A673 (cell line): ENCODE results near the gene LRRC42. TPM values are rescaled to one million over a fixed set of nuclear protein-coding genes. Genes with fewer than 3 reads are reported as not detected.

Experiments used
- BruUV-seq: library from RNA; stranded (reverse); fragments of 400-500 nt; replicated peaks from 2 replicates; lab custom pipeline; 2021; lab: Mats Ljungman, UMichigan
- CTCF ChIA-PET: fragments of 300-600 bp; sonication (Branson Sonifier 250); formaldehyde crosslinking; loops from one replicate; lab custom pipeline; 2022; ENCODE audit warnings: antibody characterized with exemption; lab: Charles Lee
- POLR2A ChIA-PET: fragments of 300-600 bp; sonication (Branson Sonifier 250); formaldehyde crosslinking; loops from one replicate; lab custom pipeline; 2022; ENCODE audit warnings: antibody characterized with exemption; ENCODE audit not compliant: low non-redundant PET; lab: Charles Lee
- DNase-seq: peaks from one replicate; pipeline ENCODE4 v3.0.0-alpha.2; 2015; ENCODE audit warnings: low spot score
- H3K27ac ChIP-seq: fragments of 200-600 bp; sonication (generic); 2 replicates; pipeline ENCODE4 v1.5.1; 2016; ENCODE audit warnings: mixed run types, low read depth, mild to moderate bottlenecking, mixed read lengths, antibody characterized with exemption, low read length; ENCODE audit not compliant: poor library complexity, severe bottlenecking
- H3K27me3 ChIP-seq: fragments of 200-600 bp; sonication (generic); replicated peaks from 2 replicates; pipeline ENCODE4 v1.6.1; 2017; ENCODE audit warnings: mixed run types, low read depth, mild to moderate bottlenecking, mixed read lengths, antibody characterized with exemption, low read length; ENCODE audit not compliant: insufficient read depth, poor library complexity
- H3K36me3 ChIP-seq: fragments of 200-600 bp; sonication (generic); 2 replicates; pipeline ENCODE4 v1.6.1; 2016; ENCODE audit warnings: mixed run types, mild to moderate bottlenecking, mixed read lengths, antibody characterized with exemption, low read length; ENCODE audit not compliant: insufficient read depth, poor library complexity, severe bottlenecking
- H3K4me1 ChIP-seq: fragments of 200-600 bp; sonication (generic); 2 replicates; pipeline ENCODE4 v1.6.1; 2017; ENCODE audit warnings: mixed run types, mild to moderate bottlenecking, mixed read lengths, antibody characterized with exemption, low read length; ENCODE audit not compliant: insufficient read depth, poor library complexity, severe bottlenecking
- H3K4me3 ChIP-seq: fragments of 200-600 bp; sonication (generic); 2 replicates; pipeline ENCODE4 v1.5.1; 2016; ENCODE audit warnings: low read depth, mixed run types, mild to moderate bottlenecking, mixed read lengths, low read length; ENCODE audit not compliant: poor library complexity, severe bottlenecking
- H3K9me3 ChIP-seq: fragments of 200-600 bp; sonication (generic); 2 replicates; pipeline ENCODE4 v1.6.1; 2016; ENCODE audit warnings: mixed run types, low read depth, mild to moderate bottlenecking, mixed read lengths, antibody characterized with exemption, low read length; ENCODE audit not compliant: poor library complexity, severe bottlenecking
- CTCF ChIP-seq: fragments of 300-800, 200-600 bp; sonication (generic); conservative IDR thresholded peaks from 2 replicates; pipeline ENCODE4 v1.5.1; 2017; ENCODE audit warnings: low read depth, mild to moderate bottlenecking, antibody characterized with exemption, low read length, moderate library complexity, mixed read lengths
- EZH2 ChIP-seq: fragments of 200-600 bp; sonication (generic); IDR thresholded peaks from 2 replicates; pipeline ENCODE4 v1.6.1; 2017; ENCODE audit warnings: borderline replicate concordance, low read depth, mild to moderate bottlenecking, mixed read lengths, antibody characterized with exemption, low read length; ENCODE audit not compliant: poor library complexity, severe bottlenecking
- intact Hi-C: fragments of 100-400 bp; cut with micrococcal nuclease; formaldehyde crosslinking; loops from one replicate; pipeline ENCODE4 v1.10.0; 2022; ENCODE audit not compliant: unreplicated experiment
- total RNA-seq: library from RNA; stranded (reverse); gene quantifications from 2 replicates; pipeline ENCODE4 v1.2.3, GENCODE V29; 2021

LRRC42 gene
- total RNA-seq, 1 experiment from 2014 or later: 25.8 TPM

- CTCF ChIA-PET: no interaction called here
- H3K9me3 ChIP-seq: no peaks in the 10 kb centered on the region
These were observed 62.7 kb downstream of the LRRC42 start for GRCh38 chr1:54008876-54009275.

GRCh38 chr1:54009406-54009805 is 63.3 kb downstream of the LRRC42 start:
- H3K36me3 ChIP-seq: no peaks in the 10 kb centered on the region
- BruUV-seq: no TSS peak
- intact Hi-C loops: no loop called here
- no peak overlapping the region for H3K27ac ChIP-seq
- no peak for DNase-seq
- no peak overlapping the region for H3K4me3 ChIP-seq
- no peaks in the 10 kb centered on the region for H3K27me3 ChIP-seq
- CTCF ChIA-PET: no interaction called here
- POLR2A ChIA-PET: no interaction called here
- H3K9me3 ChIP-seq: no peaks in the 10 kb centered on the region
- TF ChIP-seq EZH2: no peak
- TF ChIP-seq CTCF: no peak
- H3K4me1 ChIP-seq: no peaks in the 10 kb centered on the region

More at GRCh38 chr1:54008876-54009275, 62.7 kb downstream of the LRRC42 start:
- TF ChIP-seq CTCF: no peak
- no peak for TF ChIP-seq EZH2
- DNase-seq: no peak
- H3K36me3 ChIP-seq: no peaks in the 10 kb centered on the region
- H3K27me3 ChIP-seq: no peaks in the 10 kb centered on the region
- POLR2A ChIA-PET: no interaction called here
- intact Hi-C loops: no loop called here
- no peak overlapping the region for H3K4me3 ChIP-seq
- H3K27ac ChIP-seq: no peak overlapping the region
- H3K4me1 ChIP-seq: no peaks in the 10 kb centered on the region
- BruUV-seq: no TSS peak

GRCh38 chr1:54010415-54011117 is 64.4 kb downstream of the LRRC42 start:
- DNase-seq: no peak
- intact Hi-C loops: no loop called here
- no peaks in the 10 kb centered on the region for H3K9me3 ChIP-seq
- no peaks in the 10 kb centered on the region for H3K36me3 ChIP-seq
- ChIA-PET POLR2A (no interaction called here), CTCF (no interaction called here)
- no peaks in the 10 kb centered on the region for H3K4me1 ChIP-seq
- TF ChIP-seq CTCF (no peak), EZH2 (no peak)
- H3K27me3 ChIP-seq: no peaks in the 10 kb centered on the region
- no peak overlapping the region for H3K27ac ChIP-seq
- H3K4me3 ChIP-seq: no peak overlapping the region
- no TSS peak for BruUV-seq
